Measurements from ENCODE around the gene ASAH2B.

Gene ASAH2B

GRCh38 chr10:50794490-50794889, 54.8 kb downstream of the ASAH2B start:
- Histone ChIP-seq H3K4me3 (ENCODE audit: low read depth in 1 of 2, low read length in 1 of 2) (no peak overlapping the region), H3K27ac (no peak overlapping the region), H3K9me3 (no peaks in the 10 kb centered on the region), H3K4me1 (ENCODE audit: control insufficient read depth in 1 of 2, insufficient read depth in 1 of 2, low read depth in 1 of 2, low read length in 1 of 2) (no peaks in the 10 kb centered on the region), H3K36me3 (no peaks in the 10 kb centered on the region), H3K27me3 (no peaks in the 10 kb centered on the region)
- TF ChIP-seq CTCF (IDR thresholded peaks at IDR 0.05) = no peak

DNA sequence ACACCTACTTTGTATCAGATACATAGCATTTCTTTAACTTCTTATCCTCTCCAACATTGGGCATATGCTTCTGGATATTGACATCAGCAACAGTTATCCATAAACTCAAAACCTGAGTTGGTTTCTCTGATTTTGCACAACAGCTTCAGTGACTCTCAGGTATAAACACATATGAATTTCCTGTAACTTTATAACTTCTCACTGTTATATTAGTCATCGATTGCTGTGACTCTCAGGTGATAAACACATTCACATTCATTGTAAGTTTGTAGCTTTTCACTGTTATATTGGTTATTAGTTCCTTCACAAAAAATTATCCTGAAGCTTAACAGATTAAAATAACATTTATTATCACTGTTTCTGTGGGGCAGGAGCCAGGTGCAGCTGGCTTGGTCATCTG, 57.0 kb downstream of the ASAH2B start:
- Histone ChIP-seq H3K4me3 (ENCODE audit: low read depth in 1 of 2, low read length in 1 of 2) (no peak overlapping the region), H3K27me3 (peaks cover 8% of the 10 kb centered on the region), H3K4me1 (ENCODE audit: control insufficient read depth in 1 of 2, insufficient read depth in 1 of 2, low read depth in 1 of 2, low read length in 1 of 2) (no peaks in the 10 kb centered on the region), H3K9me3 (no peaks in the 10 kb centered on the region), H3K36me3 (no peaks in the 10 kb centered on the region), H3K27ac (no peak overlapping the region)
- no peak for TF ChIP-seq CTCF (IDR thresholded peaks at IDR 0.05)

- Histone ChIP-seq H3K4me1 (ENCODE audit: control insufficient read depth in 1 of 2, insufficient read depth in 1 of 2, low read depth in 1 of 2, low read length in 1 of 2) (no peaks in the 10 kb centered on the region), H3K4me3 (ENCODE audit: low read depth in 1 of 2, low read length in 1 of 2) (no peak overlapping the region), H3K9me3 (no peaks in the 10 kb centered on the region), H3K36me3 (no peaks in the 10 kb centered on the region), H3K27ac (no peak overlapping the region), H3K27me3 (peaks cover 9% of the 10 kb centered on the region)
- TF ChIP-seq CTCF (IDR thresholded peaks at IDR 0.05) = no peak
Observed at GRCh38 chr10:50798297-50798696, 58.6 kb downstream of the ASAH2B start.

DNA sequence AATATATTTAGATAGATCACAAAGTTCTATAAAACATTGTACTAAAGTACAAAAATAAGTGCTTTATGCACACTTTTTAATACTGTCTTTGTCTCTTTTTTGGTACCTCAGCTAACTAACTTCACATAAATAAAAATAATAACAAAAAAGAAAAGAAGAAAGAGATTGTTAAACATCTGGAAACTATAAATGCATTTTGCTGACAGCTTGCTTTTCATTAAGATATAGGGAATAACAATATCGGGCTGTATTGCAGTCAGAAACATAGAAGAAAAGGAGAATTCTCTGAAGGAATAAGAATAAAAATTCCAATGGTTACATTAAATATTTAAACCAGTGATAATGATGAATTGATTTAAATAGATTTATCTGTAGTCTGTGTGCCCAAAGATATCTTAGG, 59.9 kb downstream of the ASAH2B start:
- no peak overlapping the region for H3K4me3 ChIP-seq (ENCODE audit: low read depth in 1 of 2, low read length in 1 of 2)
- peaks cover 9% of the 10 kb centered on the region for H3K27me3 ChIP-seq
- H3K27ac ChIP-seq = no peak overlapping the region
- no peaks in the 10 kb centered on the region for H3K9me3 ChIP-seq
- no peaks in the 10 kb centered on the region for H3K36me3 ChIP-seq
- no peaks in the 10 kb centered on the region for H3K4me1 ChIP-seq (ENCODE audit: control insufficient read depth in 1 of 2, insufficient read depth in 1 of 2, low read depth in 1 of 2, low read length in 1 of 2)
- no peak for TF ChIP-seq CTCF (IDR thresholded peaks at IDR 0.05)

- no peak overlapping the region for H3K4me3 ChIP-seq (ENCODE audit: low read depth in 1 of 2, low read length in 1 of 2)
- no peaks in the 10 kb centered on the region for H3K36me3 ChIP-seq
- H3K27ac ChIP-seq = no peak overlapping the region
- no peak for TF ChIP-seq CTCF (IDR thresholded peaks at IDR 0.05)
- H3K4me1 ChIP-seq (ENCODE audit: control insufficient read depth in 1 of 2, insufficient read depth in 1 of 2, low read depth in 1 of 2, low read length in 1 of 2) = no peaks in the 10 kb centered on the region
- H3K27me3 ChIP-seq = peaks cover 7% of the 10 kb centered on the region
- H3K9me3 ChIP-seq = no peaks in the 10 kb centered on the region
Observed at GRCh38 chr10:50805981-50806622, 66.4 kb downstream of the ASAH2B start.

All from neutrophil (primary cell).